IMR-90 (cell line): ENCODE data around the gene SGMS1.

Source experiments
- BHLHE40 ChIP-seq: fragments of 150-350 bp; IDR thresholded peaks from 2 replicates; pipeline ENCODE4 v1.6.1; 2016; ENCODE audit warnings: mild to moderate bottlenecking, low read depth, low read length
- CHD1 ChIP-seq: IDR thresholded peaks from 2 replicates; pipeline ENCODE4 v1.6.1; 2012; ENCODE audit warnings: low read depth, low read length, improper control_type of control experiment
- FOS ChIP-seq: fragments of 150-350 bp; IDR thresholded peaks from 2 replicates; pipeline ENCODE4 v1.6.1; 2016; ENCODE audit warnings: low read depth, low read length
- MAFK ChIP-seq: IDR thresholded peaks from 2 replicates; pipeline ENCODE4 v1.6.1; 2012; ENCODE audit warnings: low read depth, low read length, improper control_type of control experiment
- MAZ ChIP-seq: IDR thresholded peaks from 2 replicates; pipeline ENCODE4 v1.6.1; 2012; ENCODE audit warnings: low read depth, mild to moderate bottlenecking, low read length, improper control_type of control experiment, moderate library complexity, borderline replicate concordance
- MXI1 ChIP-seq: IDR thresholded peaks from 2 replicates; pipeline ENCODE4 v1.6.1; 2012; ENCODE audit warnings: low read depth, mild to moderate bottlenecking, low read length, moderate library complexity, borderline replicate concordance
- NFE2L2 ChIP-seq: fragments of 150-350 bp; IDR thresholded peaks from 2 replicates; pipeline ENCODE4 v1.6.1; 2016; ENCODE audit warnings: low read depth, mild to moderate bottlenecking, low read length
- POLR2A ChIP-seq: IDR thresholded peaks from 2 replicates; pipeline ENCODE4 v1.6.1; 2012; ENCODE audit warnings: mild to moderate bottlenecking, low read depth, low read length
- RAD21 ChIP-seq: IDR thresholded peaks from 2 replicates; pipeline ENCODE4 v1.6.1; 2012; ENCODE audit warnings: low read length, improper control_type of control experiment
- RCOR1 ChIP-seq: IDR thresholded peaks from 2 replicates; pipeline ENCODE4 v1.6.1; 2012; ENCODE audit warnings: mild to moderate bottlenecking, low read length, improper control_type of control experiment; ENCODE audit not compliant: insufficient replicate concordance
- TF ChIP-seq, protein P1 (sequence below): conservative IDR thresholded peaks from 2 replicates; pipeline ENCODE4 v1.5.1; 2012; ENCODE audit warnings: mild to moderate bottlenecking, low read depth, low read length, improper control_type of control experiment
- TF ChIP-seq, protein P2 (sequence below): fragments of 150-350 bp; IDR thresholded peaks from 2 replicates; pipeline ENCODE4 v1.6.1; 2016; ENCODE audit warnings: low read depth, mild to moderate bottlenecking, low read length, moderate library complexity, borderline replicate concordance
- TF ChIP-seq, protein P3 (sequence below): fragments of 150-350 bp; IDR thresholded peaks from 2 replicates; pipeline ENCODE4 v1.6.1; 2017; ENCODE audit warnings: mild to moderate bottlenecking, antibody characterized with exemption, low read length, low read depth

DNA sequence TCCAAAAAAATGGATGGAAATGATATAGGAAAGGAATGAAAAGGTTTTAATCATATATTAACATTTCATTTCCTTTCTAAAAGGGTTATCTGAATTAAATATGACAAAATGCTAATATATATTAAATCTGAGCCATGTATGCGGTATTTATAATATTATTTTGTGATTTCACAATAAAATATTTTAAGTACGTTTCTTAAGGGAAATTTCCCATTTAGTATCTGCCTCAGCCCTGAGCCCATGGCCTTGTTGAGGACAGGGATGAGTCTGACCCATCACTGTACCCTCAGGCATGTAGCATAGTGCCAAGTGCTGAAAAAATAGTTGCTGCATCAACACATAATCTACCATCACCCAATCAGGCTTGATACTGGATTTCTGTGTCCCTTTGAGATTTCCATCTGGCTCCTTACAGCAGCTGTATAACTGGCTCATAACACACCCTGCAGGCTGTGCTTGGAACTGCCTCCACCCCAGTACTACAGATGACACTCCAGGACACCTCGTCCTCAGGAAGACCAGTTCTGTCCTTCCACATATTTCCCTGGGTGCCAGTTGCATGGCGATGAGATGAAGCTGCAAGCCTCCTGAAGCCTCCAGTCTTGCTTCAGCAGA is 313.1 kb downstream of the SGMS1 start:
- TF ChIP-seq, protein P1, sequence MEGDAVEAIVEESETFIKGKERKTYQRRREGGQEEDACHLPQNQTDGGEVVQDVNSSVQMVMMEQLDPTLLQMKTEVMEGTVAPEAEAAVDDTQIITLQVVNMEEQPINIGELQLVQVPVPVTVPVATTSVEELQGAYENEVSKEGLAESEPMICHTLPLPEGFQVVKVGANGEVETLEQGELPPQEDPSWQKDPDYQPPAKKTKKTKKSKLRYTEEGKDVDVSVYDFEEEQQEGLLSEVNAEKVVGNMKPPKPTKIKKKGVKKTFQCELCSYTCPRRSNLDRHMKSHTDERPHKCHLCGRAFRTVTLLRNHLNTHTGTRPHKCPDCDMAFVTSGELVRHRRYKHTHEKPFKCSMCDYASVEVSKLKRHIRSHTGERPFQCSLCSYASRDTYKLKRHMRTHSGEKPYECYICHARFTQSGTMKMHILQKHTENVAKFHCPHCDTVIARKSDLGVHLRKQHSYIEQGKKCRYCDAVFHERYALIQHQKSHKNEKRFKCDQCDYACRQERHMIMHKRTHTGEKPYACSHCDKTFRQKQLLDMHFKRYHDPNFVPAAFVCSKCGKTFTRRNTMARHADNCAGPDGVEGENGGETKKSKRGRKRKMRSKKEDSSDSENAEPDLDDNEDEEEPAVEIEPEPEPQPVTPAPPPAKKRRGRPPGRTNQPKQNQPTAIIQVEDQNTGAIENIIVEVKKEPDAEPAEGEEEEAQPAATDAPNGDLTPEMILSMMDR, result no peak
- TF ChIP-seq, protein P2, sequence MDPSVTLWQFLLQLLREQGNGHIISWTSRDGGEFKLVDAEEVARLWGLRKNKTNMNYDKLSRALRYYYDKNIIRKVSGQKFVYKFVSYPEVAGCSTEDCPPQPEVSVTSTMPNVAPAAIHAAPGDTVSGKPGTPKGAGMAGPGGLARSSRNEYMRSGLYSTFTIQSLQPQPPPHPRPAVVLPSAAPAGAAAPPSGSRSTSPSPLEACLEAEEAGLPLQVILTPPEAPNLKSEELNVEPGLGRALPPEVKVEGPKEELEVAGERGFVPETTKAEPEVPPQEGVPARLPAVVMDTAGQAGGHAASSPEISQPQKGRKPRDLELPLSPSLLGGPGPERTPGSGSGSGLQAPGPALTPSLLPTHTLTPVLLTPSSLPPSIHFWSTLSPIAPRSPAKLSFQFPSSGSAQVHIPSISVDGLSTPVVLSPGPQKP, result no peak
- no peak for TF ChIP-seq POLR2A
- TF ChIP-seq BHLHE40, result no peak
- TF ChIP-seq RAD21, result no peak
- TF ChIP-seq, protein P3, sequence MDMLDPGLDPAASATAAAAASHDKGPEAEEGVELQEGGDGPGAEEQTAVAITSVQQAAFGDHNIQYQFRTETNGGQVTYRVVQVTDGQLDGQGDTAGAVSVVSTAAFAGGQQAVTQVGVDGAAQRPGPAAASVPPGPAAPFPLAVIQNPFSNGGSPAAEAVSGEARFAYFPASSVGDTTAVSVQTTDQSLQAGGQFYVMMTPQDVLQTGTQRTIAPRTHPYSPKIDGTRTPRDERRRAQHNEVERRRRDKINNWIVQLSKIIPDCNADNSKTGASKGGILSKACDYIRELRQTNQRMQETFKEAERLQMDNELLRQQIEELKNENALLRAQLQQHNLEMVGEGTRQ, result no peak
- TF ChIP-seq MAFK, result no peak
- no peak for TF ChIP-seq CHD1
- no peak for TF ChIP-seq RCOR1
- no peak for TF ChIP-seq FOS
- TF ChIP-seq NFE2L2, result no peak
- TF ChIP-seq MXI1, result no peak
- no peak for TF ChIP-seq MAZ
